ENCODE measurements around the gene SLC7A14. TPM values are rescaled to one million over a fixed set of nuclear protein-coding genes. Genes with fewer than 3 reads are reported as not detected.

The SLC7A14 gene
- polyA plus RNA-seq, 6 donors from 2014 or later, result not detected

GRCh38 chr3:170414202-170414663 lies 171.6 kb downstream of the SLC7A14 start:
- peak in 1 of 2 donors; percentile 46 for ATAC-seq (ENCODE audit: low read depth in 2 of 2)
- peaks cover 0 to 2% (median 0%) of the 10 kb centered on the region in 7 donors for H3K9me3 Mint-ChIP-seq
- peaks cover 24 to 37% (median 30%) of the 10 kb centered on the region in 3 donors for H3K27me3 Mint-ChIP-seq
- H3K4me1 Mint-ChIP-seq, result peaks cover 6 to 13% (median 11%) of the 10 kb centered on the region in 3 donors
- peaks cover 0 to 9% of the 10 kb centered on the region in 2 donors for H3K36me3 Mint-ChIP-seq
- peak; percentile 35 for DNase-seq
- no peak overlapping the region for H3K27ac Mint-ChIP-seq
- H3K4me3 Mint-ChIP-seq, result no peak overlapping the region

GRCh38 chr3:170413291-170413690 lies 172.6 kb downstream of the SLC7A14 start:
- Mint-ChIP-seq H3K27ac (no peak overlapping the region), H3K4me1 (peaks cover 3 to 7% (median 6%) of the 10 kb centered on the region in 3 donors), H3K36me3 (peaks cover 0 to 9% of the 10 kb centered on the region in 2 donors), H3K9me3 (peaks cover 0 to 2% (median 0%) of the 10 kb centered on the region in 7 donors), H3K27me3 (peaks cover 23 to 29% (median 27%) of the 10 kb centered on the region in 3 donors), H3K4me3 (no peak overlapping the region)
- ATAC-seq (ENCODE audit: low read depth in 2 of 2) (no peak), DNase-seq (no peak)

- H3K4me3 Mint-ChIP-seq, result no peak overlapping the region
- ATAC-seq (ENCODE audit: low read depth in 2 of 2) (no peak), DNase-seq (no peak)
- H3K36me3 Mint-ChIP-seq, result peaks cover 0 to 1% of the 10 kb centered on the region in 2 donors
- H3K27ac Mint-ChIP-seq, result peak overlapping the region in 2 of 6 donors; percentile 31 to 84
- peaks cover 2 to 4% (median 3%) of the 10 kb centered on the region in 3 donors for H3K27me3 Mint-ChIP-seq
- H3K4me1 Mint-ChIP-seq, result peaks cover 0 to 3% (median 1%) of the 10 kb centered on the region in 3 donors
- H3K9me3 Mint-ChIP-seq, result no peaks in the 10 kb centered on the region
Observed at GRCh38 chr3:170410428-170411029, 175.3 kb downstream of the SLC7A14 start.

Other genes with a start within 250 kb of the SLC7A14 start
- 10 to 100 TPM; 12.3 to 28.5 (median 25.2) TPM for gene SKIL, start 228.4 kb downstream of the SLC7A14 start, polyA plus RNA-seq (ENCODE audit: low read depth in 6 of 6)
- gene CLDN11, start 167.2 kb downstream of the SLC7A14 start, polyA plus RNA-seq (ENCODE audit: low read depth in 6 of 6), result not detected